GM21447 (cell line): Measurements from ENCODE around the gene CLN6.

Experiments
- ATAC-seq: cut with Tn5 transposase; IDR thresholded peaks from one replicate; pipeline ENCODE4 v1.9.1; 2021; ENCODE audit not compliant: unreplicated experiment

Gene CLN6

GRCh38 chr15:68229386-68230156 lies at the start of gene CLN6:
Gene CLN6 (minus strand): TSS chr15:68229728. CDS start chr15:68229584, 144 bp downstream.
- peak; percentile 58 for ATAC-seq

- ATAC-seq: no peak
Observed at GRCh38 chr15:68278595-68279405, 49.3 kb upstream of the CLN6 start.

- peak; percentile 44 for ATAC-seq
Observed at GRCh38 chr15:68278345-68278594, 48.7 kb upstream of the CLN6 start.

GRCh38 chr15:68277603-68278344 lies 48.2 kb upstream of the CLN6 start, which contains the start of gene FEM1B:
Gene FEM1B (plus strand): TSS chr15:68277745. CDS start chr15:68278418, 673 bp downstream.
- ATAC-seq: peak; percentile 66

- ATAC-seq: peak; percentile 12
Observed at GRCh38 chr15:68277131-68277602, 47.6 kb upstream of the CLN6 start.

GRCh38 chr15:68276668-68277067 lies 47.1 kb upstream of the CLN6 start:
- no peak for ATAC-seq

- no peak for ATAC-seq
Observed at GRCh38 chr15:68275165-68275746, 45.7 kb upstream of the CLN6 start.

GRCh38 chr15:68274201-68274848 lies 44.8 kb upstream of the CLN6 start:
- ATAC-seq: no peak

GRCh38 chr15:68272721-68273271 lies 43.3 kb upstream of the CLN6 start:
- no peak for ATAC-seq

GRCh38 chr15:68271854-68272471 lies 42.4 kb upstream of the CLN6 start:
- ATAC-seq: no peak

- ATAC-seq: no peak
Observed at GRCh38 chr15:68268405-68268804, 38.9 kb upstream of the CLN6 start.

GRCh38 chr15:68265674-68266073 lies 36.1 kb upstream of the CLN6 start:
- no peak for ATAC-seq

GRCh38 chr15:68265081-68265480 lies 35.6 kb upstream of the CLN6 start:
- no peak for ATAC-seq

- no peak for ATAC-seq
Observed at GRCh38 chr15:68264282-68264681, 34.8 kb upstream of the CLN6 start.

- no peak for ATAC-seq
Observed at GRCh38 chr15:68262514-68263356, 33.2 kb upstream of the CLN6 start.

GRCh38 chr15:68261980-68262379 lies 32.5 kb upstream of the CLN6 start:
- ATAC-seq: no peak

GRCh38 chr15:68261241-68261640 lies 31.7 kb upstream of the CLN6 start:
- ATAC-seq: no peak

GRCh38 chr15:68259883-68260282 lies 30.4 kb upstream of the CLN6 start:
- no peak for ATAC-seq

GRCh38 chr15:68258692-68259091 lies 29.2 kb upstream of the CLN6 start:
- no peak for ATAC-seq
